HG03280 (cell line): ENCODE measurements around the gene PIN1.

ENCODE experiments used
- ATAC-seq: cut with Tn5 transposase; IDR thresholded peaks from one replicate; pipeline ENCODE4 v1.9.1; 2021; ENCODE audit warnings: mild to moderate bottlenecking, moderate library complexity; ENCODE audit not compliant: unreplicated experiment

PIN1 gene

GRCh38 chr19:9854282-9854846, 19.2 kb downstream of the PIN1 start:
- ATAC-seq = no peak

- ATAC-seq = no peak
Measured at GRCh38 chr19:9856609-9857008, 21.5 kb downstream of the PIN1 start.

GRCh38 chr19:9857076-9857721, 22.1 kb downstream of the PIN1 start:
- no peak for ATAC-seq

- no peak for ATAC-seq
Measured at GRCh38 chr19:9857920-9858746, 23.0 kb downstream of the PIN1 start.

- no peak for ATAC-seq
Measured at GRCh38 chr19:9858766-9859165, 23.6 kb downstream of the PIN1 start.

- no peak for ATAC-seq
Measured at GRCh38 chr19:9860407-9860806, 25.3 kb downstream of the PIN1 start.

GRCh38 chr19:9861503-9861902, 26.4 kb downstream of the PIN1 start:
- ATAC-seq = no peak

GRCh38 chr19:9862938-9863337, 27.8 kb downstream of the PIN1 start:
- ATAC-seq = no peak

GRCh38 chr19:9863759-9864158, 28.6 kb downstream of the PIN1 start:
- ATAC-seq = no peak

GRCh38 chr19:9865732-9866501, 30.8 kb downstream of the PIN1 start:
- no peak for ATAC-seq

- no peak for ATAC-seq
Measured at GRCh38 chr19:9868983-9869617, 34.0 kb downstream of the PIN1 start.

- no peak for ATAC-seq
Measured at GRCh38 chr19:9871626-9872338, 36.7 kb downstream of the PIN1 start.

- no peak for ATAC-seq
Measured at GRCh38 chr19:9872618-9873242, 37.6 kb downstream of the PIN1 start.

GRCh38 chr19:9875031-9875627, 40.0 kb downstream of the PIN1 start:
- ATAC-seq = no peak

- ATAC-seq = no peak
Measured at GRCh38 chr19:9875796-9876195, 40.7 kb downstream of the PIN1 start.

GRCh38 chr19:9877780-9878510, 42.8 kb downstream of the PIN1 start:
- no peak for ATAC-seq

GRCh38 chr19:9878511-9879196, 43.5 kb downstream of the PIN1 start:
- no peak for ATAC-seq

GRCh38 chr19:9881720-9882119, 46.6 kb downstream of the PIN1 start:
- no peak for ATAC-seq
